GM04504 (cell line): ENCODE data around the gene CNP.
"Not testable (repeated sequence)": the region's sequence is repeated elsewhere in the genome, so short reads cannot be mapped to it uniquely, and the experiment has no call there.

ENCODE experiments used
- DNase-seq: peaks from one replicate; pipeline ENCODE4 v3.0.0-alpha.2; 2012; ENCODE audit warnings: low read depth

The CNP gene

DNA sequence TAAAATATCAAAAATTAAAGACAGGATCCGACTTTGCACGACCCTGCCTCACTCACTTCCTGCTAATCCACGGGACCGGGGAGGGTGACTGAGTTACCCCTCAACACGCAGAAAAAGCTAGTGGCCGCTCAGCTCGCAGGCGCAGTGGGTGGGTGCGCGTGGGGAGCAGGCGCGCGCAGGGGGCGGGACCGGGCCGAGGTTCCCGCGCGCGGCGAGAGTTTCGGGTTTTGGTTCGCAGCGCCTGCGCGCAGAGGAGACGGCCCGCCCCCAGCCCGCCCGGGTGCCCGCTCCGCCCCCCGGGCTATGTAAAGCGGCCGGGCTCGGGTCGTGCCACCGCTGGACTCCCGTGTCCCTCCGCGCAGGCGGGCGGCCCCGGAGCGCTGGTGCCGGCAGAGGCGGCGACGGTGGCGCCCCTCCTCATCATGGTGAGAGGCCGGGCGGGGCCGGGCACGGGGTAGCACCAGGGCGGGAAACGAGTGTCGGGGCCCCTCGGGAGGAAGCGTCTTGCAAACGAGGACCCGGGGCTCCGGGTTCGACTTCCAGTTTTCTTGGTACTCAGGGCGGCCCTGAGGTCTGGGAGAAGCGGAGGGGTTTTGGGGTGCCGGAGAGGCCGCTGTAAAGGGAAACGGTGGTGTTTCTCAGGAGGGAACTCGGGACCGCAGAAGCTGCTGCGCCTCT is at the start of gene CNP:
TSS of gene CNP (plus strand) at position 333 of the 678 bp plus-strand sequence. CDS start at position 423, 90 bp downstream.
- DNase-seq: peak; percentile 88

DNA sequence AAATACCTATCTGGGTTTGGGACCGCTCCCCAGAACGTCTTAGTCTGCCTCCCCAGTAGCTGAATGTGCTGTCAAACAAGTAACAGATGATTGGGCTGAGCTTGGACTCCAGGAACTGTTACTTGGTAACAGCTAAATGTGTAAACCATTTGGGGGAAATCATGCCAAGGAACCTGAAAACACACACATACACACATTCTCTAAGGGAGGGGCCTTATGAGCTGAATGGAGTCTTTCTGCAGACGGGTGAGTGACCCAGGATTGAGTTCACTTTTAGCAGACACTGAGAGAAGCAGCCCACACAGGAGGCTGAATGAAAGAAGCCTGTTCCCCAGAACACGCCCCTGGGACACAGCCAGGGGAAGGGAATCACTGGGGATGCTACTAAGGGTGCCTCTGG is 49.4 kb upstream of the CNP start:
- peak; percentile 80 for DNase-seq

DNA sequence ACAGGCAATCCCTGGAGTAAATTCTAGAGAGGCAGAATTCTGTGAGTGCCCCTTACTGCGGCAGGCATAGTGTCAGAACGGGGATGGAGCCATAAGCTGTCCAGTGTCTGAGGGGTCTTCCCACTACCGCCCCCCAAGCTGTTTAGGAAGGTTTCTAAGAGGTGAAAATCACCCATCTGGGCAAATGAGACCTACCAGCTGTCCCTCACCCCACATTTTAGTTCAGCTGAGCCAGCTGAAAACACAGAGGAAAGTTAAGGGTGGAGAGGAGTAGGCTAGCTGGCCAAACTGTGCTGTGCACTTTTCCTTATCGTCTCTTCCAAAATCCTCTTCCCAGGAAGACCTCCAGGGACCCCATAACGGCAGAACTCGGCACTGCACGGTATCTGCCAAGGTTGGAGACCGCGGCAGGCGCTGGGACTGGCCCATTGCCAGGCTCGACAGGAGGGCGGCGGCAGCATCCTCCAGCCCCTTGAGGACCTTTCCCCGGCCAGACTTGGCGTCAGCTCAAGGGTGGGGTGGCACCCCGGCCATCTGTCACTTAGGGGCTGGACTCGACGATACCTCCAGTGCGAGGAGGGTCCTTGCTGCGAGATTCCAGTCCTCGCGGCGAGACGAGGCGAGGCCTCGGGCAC is 48.8 kb upstream of the CNP start:
- no peak for DNase-seq

DNA sequence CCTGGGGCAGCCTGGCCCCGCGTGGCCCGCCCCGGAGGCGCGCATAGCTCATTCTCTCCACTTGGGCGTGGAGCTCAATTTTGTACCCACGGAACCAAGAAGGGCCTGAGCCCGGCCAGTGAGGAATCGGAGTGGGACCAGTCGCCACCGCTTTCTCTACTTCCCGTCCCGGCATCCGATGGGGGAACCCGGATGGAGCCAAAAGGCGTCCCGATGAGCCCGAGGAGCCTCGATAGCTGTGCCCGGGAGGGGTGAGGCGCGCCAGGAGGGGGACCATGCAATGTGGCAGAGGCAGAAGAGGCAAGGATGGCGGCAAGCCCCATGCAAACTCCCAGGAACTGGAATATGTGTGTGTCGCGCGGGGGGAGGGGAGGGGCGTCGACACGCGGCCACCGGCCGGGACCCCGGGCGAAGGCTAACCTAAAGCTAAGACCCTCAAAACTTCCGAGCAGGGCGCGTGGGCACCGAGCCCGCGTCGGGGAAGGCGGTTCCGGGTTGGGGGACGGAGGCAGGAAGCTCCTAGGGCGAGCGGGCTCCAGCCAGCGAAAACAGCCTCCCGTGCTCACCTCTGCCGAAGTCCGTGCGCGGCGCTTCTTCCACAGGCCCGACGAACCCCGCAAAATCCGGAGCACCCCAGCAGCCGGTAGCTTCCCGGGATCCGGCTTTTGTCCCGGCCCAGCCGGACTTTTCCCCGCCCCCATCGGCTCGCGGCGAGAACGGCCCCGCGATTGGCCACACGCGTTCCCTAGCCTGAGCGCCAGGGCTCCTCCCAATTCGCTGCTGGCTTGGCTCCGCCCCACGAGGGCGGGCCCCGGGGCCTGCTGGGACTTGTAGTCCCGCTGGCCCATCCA is 48.1 kb upstream of the CNP start, which contains the start of gene ACLY:
TSS of gene ACLY (minus strand) at position 638 of the 851 bp plus-strand sequence. CDS start 5,078 bp downstream, outside the sequence.
- DNase-seq: peak; percentile 95

DNA sequence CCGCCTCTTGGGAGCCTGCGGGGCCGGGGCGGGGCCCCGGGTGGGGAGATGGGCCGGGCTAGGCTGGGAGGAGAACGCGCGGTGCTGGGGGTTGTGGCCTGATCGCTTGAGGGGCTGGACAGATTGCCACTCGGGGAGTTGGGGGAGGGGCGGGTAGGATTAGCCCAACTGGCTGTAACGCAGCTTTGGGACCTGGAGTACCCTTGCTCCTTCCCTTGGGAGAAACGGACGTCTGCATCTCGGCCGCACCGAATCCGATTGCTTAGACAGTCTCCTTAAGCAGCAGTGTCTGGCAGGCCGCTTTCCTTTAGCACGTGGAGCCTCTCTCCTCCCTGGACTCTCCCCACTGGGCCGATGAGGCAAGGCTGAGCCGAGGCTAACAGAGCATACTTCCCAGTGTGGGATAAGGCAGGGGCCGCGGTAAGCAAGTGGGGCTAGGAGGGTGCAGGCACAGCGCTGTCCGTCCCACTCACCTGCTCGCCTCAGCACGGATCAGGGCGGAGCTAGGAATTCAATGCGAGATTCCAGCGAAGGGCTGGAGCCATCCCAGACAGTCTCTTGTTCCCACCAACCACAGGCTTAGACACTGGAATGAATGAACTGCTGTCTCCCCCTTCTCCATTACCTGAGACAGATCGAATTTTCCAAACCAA is 47.3 kb upstream of the CNP start:
- no peak for DNase-seq

DNA sequence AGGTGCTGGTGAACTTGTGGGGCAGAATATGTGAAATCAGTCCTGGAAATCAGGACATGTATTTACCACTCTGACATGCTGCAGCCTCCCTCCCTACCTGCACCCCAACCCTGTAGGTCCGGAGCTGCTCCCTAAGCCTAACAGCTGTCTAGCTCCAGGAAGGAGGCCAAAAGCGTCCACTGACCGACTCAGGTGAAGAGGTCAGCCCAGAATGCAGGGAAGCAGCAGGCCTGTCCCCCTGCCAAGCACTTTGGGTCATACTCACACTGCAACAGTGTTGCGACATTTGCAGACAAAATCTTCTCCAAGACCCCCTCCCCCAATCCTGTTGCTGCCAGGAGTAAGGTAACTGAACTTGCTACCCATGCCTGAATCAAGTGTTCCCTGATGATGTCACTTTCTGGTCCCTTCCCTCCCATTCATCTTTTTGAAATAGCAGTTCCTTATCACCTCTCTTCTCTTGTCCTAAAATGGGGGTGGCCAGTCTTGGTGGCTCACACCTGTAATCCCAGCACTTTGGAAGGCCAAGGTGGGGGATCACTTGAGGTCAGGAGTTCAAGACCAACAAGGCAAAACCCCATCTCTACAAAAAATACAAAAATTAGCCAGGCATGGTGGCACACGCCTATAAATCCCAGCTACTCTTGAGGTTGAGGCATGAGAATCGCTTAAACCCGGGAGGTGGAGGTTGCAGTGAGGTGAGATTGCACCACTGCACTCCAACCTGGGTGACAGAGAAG is 46.6 kb upstream of the CNP start:
- no peak for DNase-seq

DNA sequence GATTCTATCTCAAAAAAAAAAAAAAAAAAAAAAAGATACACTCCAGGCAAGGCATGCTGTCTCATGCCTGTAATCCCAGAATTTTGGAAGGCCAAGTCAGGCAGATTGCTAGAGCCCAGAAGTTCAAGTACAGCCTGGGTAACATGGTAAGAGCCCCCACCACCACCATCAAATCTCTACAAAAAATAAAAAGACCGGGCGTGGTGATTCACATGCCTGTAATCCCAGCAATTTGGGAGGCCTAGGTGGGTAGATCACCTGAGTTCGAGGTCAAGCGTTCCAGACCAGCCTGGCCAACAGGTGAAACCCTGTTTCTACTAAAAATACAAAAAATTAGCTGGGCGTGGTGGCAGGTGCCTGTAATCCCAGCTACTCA is 46.0 kb upstream of the CNP start:
- no peak for DNase-seq

DNA sequence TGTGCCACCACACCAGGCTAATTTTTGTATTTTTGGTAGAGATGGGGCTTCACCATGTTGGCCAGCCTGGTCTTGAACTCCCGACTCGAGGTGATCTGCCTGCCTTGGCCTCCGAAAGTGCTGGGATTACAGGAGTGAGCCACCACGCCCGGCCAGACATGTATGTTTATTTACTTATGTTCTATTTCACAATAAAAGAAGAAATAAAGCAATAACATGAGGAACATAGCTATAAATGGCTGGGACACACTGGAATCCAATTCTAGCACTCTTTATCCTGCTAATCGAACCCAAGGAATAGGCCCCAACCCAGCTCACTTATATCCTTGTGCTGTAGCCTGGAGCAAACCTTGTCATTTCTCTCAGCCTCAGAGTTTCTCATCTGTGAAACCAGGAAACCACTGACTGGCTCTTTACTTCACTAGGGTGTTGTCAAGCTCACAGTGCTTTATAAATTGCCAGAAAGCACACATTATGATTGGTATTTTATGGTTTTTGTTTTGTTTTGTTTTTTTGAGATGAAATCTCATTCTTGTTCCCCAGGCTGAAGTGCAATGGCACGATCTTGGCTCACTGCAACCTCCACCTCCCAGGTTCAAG is 40.5 kb upstream of the CNP start:
- DNase-seq: no peak

DNA sequence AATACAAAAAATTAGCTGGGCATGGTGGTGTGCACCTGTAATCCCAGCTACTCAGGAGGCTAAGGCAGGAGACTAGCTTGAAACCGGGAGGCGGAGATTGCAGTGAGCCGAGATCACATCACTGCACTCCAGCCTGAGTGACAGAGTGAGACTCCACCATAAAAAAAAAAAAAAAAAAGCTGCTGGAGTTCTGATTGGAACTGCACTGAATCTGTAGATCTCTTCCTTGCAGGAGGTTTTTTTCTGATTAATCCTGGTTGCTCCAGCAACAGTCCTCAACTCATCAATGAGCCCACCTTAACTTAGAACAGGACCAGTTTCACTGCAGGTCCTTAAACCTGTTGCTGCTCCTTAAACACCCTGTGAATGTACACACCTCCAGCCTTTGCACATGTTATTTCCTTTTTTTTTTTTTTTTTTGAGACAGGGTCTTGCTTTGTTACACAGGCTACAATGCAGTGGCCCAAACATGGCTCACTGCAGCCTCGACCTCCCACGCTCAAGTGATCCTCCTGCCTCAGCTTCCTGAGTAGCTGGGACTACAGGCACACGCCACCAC is 37.8 kb upstream of the CNP start:
- no peak for DNase-seq

DNA sequence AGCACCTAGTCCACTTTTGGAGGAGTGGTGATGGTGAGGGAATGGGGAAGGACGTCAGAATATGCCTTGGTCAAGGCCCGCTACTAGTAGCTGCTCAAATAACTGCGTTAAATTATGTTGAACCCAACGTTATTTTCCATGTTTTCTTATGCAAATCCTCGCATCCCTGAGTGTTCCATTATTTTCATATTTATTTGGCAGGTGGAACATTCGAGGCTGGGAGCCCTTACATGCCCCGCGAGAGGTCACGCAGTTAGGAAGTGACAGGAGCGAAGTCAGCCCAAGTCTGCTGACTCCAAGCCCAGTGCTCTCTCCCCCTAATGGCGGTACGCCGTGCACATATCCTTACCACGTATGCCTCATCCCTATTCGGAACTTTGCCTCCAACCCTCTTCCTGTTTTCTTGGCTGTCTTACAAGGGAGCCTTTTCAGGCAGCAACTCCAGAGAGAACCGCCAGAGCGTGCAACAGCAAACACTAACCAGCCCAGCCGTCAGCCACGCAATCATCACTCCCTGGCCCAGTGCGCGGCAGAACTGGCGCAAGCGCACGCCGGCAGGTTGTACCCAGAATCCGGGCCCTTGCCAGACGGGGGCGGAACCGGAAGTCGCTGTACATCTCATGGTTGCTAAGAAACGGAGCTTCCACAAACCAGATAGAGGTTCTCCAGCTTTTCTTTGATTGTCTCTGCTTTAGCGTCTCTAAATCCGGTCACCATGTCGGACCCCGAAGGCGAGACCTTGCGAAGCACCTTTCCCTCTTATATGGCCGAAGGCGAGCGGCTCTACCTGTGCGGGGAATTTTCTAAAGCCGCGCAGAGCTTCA is 36.4 kb upstream of the CNP start, which contains the start of gene ODAD4:
TSS of gene ODAD4 (plus strand) at position 609 of the 824 bp plus-strand sequence. CDS start at position 716, 107 bp downstream.
- peak; percentile 96 for DNase-seq

DNA sequence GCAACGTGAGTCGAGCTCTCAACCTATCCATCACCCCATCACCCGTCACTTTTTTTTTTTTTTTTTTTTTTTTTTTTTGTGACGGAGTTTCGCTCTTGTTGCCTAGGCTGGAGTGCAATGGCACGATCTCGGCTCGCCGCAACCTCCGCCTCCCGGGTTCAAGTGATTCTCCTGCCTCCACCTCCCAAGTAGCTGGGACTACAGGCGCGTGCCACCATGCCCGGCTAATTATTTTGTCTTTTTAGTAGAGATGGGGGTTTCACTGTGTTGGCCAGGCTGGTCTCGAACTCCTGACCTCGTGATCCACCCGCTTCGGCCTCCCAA is 35.8 kb upstream of the CNP start:
- DNase-seq: not testable (repeated sequence)

DNA sequence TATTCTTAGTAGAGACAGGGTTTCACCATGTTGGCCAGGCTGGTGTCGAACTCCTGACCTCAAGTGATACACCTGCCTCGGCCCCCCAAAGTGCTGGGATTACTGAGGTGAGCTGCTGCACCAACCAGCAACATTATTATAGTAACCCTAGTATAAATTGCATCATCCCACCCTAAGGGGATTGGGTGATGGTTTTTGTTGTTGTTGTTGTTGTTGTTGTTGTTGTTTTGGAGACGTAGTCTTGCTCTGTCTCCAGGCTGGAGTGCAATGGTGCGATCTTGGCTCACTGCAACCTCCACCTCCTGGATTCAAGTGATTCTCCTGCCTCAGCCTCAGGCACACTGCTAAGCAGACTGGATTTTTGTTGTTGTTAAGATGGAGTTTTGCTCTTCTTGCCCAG is 34.9 kb upstream of the CNP start:
- not testable (repeated sequence) for DNase-seq

DNA sequence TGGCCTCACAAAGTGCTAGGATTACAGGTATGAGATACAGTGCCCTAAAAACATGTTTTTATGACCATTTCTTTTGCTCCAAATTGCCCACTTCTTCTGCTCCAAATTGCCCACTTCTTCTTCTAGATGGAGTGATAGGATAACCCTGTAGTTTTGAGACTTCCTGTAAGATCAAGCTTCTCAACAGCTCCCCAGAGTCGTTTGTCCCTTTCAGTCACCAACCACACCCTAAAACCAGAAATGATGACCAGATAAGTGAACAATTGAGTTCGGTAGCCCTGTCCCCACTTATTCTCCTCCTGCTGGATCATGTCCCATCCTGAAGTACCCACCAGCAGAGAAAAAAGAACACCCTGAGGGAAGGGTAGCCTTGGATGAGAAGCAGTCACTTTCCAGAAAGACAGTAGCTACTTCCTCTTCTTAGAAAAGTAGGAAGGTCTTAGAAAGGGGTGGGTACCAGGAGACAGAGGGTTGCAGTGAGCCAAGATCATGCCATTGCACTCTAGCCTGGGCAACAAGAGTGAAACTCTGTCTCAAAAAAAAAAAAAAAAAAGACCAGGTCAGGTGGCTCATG is 33.7 kb upstream of the CNP start:
- no peak for DNase-seq

DNA sequence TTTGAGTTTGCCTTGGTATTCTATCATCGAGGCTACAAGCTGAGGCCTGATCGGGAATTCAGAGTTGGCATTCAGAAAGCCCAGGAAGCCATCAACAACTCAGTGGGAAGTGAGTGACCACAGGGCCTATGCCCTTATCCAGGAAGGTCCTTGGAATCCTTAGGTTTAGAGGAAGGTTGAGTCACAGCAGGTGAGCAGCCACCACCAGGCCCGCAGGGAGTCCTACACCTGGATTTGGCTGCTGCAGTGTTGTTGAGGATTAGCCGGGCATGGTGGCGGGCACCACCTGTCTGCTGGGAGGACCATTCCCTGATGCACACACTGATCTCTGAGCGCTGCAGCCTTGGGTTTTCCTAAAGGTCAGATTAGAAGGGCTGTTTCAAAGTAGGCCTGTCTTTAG is 31.0 kb upstream of the CNP start:
- DNase-seq: no peak

DNA sequence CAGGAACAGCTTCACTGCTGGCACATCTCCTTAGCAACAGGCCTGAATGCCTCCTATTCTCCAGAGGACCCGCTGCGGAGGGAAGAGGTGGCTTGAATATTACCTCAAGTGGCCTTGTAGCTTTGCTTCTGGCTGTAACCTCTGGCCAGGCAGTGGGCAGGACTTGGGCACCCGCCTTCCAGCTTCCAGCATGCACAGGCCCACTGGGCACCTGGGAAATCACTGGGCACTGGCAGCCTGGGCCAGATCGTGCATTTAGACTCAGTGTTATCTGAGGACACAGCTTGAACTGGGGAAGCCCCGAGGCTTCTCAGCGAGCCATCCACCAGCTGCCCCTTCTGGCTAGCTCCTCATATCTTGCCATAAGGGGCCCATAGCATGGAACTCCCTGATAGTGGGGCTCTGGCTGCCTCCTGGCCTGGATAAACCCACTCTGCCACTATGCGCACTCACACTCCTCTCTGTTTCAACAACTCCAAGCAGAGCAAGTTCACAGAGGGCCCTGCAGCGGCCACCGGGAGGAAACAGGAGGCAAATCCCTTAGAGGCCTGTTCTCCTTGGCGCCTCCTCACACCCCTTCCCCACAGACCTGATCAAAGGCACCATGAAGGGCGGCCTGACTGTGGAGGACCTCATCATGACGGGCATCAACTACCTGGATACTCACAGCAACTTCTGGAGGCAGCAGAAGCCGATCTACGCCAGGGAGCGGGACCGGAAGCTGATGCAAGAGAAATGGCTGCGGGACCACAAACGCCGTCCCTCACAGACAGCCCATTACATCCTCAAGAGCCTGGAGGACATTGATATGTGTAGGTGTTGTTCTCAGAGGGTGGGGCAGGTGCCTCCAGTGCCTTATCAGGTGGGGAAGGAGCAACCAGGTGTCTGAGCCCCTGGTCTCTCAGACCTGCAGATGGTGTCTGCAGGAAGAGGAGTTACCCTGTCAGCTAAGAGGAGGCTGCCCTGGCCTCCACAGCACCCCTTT is 28.3 kb upstream of the CNP start:
- no peak for DNase-seq

DNA sequence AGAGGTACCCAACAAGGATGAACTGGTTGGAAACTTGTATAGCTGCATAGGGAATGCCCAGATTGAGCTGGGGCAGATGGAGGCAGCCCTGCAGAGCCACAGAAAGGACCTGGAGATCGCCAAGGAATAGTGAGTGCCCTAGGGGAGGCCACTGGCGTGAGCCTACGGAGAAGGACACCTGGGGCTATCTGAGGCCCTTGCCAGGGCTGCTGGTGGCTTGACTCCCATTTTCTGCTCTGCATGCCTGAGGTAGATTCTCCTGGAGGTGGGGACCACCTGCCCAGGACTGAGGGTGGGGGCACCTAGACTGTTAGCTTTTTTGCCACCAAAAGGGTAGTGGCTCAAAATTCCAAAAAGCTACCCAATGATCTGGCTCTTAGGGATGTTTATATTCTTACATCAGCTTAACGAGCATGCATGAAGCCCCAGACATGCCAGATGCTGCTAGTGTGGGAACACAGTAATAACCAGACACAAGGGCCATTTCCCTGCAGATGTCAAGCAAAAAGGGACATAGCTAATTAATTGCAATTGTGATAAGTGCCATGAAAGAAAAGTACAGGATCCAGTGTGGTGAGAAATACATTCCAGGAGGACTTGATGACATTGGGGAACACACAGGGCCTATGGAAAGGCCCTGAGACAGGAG is 27.4 kb upstream of the CNP start:
- DNase-seq: no peak

DNA sequence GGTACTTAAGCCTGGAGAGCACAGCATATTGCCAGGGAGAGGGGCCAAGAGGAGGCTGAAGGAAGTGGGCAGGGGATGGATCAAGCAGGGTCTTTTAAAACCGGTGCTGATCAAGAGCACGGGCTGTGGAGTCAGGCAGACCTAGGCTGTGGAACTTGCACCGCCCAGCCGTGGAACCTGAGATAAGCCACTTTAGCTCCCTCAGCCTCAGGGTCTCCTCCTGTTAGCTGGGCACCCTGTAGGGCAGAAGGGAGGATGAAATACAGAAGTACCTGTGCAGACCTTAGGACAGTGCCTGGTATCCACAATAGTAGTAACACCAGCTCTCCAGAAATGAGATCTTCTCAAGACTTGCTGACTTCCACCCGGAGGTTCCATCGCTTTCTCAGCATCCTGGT is 26.9 kb upstream of the CNP start:
- DNase-seq: no peak

DNA sequence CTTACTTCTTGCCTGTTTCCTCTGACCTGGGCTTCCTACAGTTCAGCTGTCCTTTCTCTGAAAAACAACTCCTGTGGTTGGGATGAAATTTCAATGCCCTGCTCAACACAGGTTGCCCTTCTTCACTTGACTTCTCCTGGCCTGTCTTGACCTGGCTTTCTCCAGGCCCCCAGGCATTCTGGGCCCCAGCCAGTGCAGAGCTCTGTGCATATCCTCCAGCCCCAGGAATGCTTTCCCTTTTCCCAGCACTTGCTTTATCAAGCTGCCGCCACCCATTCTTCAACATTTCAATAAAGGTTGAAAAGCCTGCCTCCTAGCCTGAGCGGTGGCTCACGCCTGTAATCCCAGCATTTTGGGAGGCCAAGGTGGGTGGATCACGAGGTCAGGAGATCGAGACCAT is 25.4 kb upstream of the CNP start:
- DNase-seq: no peak
